GM18868 (cell line): ENCODE results near the gene MOSPD2.

ENCODE experiments used
- ATAC-seq: cut with Tn5 transposase; IDR thresholded peaks from one replicate; pipeline ENCODE4 v1.9.1; 2021; ENCODE audit warnings: mild to moderate bottlenecking, moderate library complexity; ENCODE audit not compliant: unreplicated experiment

The MOSPD2 gene

DNA sequence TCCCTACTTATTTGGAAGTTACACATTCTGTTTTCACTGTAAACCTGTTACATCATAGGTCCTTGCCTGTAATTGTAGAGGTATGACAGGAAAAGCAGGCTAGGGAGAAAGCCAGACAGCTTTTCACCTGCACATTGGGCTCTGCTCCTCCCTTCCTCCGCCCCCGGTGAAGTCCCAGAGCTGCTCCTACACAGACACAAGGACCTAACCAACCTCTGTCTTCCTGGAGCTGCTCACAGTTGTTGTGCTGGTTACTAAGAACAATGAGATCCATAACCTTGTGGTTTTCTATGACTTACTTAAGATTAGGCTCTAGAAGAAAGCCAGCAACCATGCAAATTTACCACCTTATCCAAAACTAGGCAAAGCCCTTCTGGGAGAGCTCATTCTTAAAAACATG, 40.0 kb downstream of the MOSPD2 start:
- no peak for ATAC-seq

DNA sequence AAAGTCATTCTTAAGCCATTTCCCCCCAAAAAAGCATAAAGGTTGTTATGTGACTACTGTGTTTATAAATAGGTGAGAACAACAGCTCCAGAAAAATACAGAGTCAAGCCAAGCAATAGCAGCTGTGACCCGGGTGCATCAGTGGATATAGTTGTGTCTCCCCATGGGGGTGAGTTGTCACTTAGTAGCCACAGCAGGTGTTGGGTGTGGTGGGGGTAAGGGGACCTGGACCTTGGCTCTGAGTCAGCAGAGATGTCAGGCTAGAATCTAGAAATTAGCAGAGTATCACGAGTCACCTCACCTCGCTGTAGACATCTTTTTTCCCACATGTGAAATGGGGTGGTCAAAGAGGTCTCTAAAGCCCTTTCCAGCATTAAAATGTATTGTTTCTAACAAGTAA, 42.4 kb downstream of the MOSPD2 start:
- no peak for ATAC-seq

DNA sequence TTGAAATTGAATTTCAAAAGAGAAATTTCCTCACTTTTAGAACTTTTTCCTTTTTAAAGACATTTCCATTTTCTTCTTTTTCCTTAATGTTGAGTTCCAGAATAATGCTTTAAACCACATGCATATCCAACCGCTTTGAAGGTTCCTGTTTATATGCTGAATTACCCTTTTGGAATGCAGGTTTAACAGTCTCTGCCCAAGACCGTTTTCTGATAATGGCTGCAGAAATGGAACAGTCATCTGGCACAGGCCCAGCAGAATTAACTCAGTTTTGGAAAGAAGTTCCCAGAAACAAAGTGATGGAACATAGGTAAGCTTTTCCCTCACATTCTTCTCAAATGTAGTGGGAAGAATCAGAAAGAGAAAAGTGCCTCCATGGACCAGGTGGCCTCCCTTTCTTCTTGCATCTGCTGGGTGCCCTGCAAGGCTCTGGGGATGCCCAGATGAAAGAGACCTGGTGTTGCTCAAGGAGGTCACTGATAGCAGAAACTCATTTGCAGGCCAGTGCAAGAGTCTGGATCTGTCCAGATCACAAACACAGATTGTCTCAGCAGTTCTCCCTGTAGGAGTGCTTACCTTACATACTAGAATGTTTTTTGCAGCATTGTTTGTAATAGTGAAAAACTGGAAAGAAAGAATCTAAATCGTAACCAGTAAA, 42.9 kb downstream of the MOSPD2 start:
- ATAC-seq: no peak

DNA sequence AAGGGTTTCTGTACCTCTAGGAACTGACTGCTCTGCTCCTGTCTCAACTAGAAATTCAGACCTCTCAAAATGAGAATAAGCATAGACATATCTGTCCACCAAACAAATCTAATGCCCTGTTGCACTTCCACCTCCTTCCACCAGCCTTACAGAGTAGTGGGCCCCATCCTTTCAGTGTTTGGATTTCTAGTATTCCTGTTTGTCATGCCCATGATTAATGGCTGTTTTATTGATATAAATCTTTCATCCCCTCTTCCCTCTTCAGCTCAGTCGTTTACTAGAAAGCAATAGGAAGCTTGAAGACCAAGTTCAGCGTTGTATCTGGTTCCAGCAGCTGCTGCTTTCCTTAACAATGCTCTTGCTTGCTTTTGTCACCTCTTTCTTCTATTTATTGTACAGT, 46.2 kb downstream of the MOSPD2 start:
- ATAC-seq: no peak

DNA sequence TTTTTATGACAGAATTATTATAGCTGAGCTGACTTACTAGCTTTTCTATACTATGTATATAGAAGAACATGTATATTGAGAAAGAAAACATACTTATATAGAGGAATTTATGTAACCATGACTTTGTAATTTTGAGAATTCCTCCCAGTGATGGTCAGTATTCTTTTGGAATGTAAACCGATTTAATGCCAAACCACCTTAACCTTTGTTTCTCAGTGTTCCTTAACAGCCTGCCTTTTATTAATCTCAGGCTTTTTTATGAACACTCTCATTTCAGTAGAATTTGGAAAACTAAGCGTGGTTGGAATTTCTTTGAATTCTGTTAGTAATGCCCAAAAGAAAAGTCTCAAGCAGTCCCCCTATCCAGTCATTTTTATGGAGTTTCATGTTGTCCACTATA, 47.0 kb downstream of the MOSPD2 start:
- ATAC-seq: no peak

DNA sequence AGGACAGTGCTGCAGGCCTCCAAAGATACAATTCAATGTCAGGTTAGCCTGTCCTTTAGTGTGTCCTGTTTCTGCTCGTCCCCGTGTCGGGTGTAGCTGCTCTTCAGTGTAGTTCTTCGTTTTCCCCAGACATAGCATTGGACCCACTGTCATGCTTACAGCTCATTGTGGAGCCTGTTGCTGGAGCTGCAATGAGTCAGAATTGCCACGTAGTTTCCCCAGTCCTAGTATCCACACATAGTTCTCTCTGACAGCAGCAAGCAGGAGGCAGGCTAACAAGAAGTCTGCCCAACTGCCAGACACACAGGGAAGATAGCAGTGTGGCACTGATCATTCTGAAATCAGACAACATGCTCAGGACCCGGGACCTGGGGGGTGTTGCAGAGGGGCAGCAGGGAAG, 49.2 kb downstream of the MOSPD2 start:
- ATAC-seq: no peak

DNA sequence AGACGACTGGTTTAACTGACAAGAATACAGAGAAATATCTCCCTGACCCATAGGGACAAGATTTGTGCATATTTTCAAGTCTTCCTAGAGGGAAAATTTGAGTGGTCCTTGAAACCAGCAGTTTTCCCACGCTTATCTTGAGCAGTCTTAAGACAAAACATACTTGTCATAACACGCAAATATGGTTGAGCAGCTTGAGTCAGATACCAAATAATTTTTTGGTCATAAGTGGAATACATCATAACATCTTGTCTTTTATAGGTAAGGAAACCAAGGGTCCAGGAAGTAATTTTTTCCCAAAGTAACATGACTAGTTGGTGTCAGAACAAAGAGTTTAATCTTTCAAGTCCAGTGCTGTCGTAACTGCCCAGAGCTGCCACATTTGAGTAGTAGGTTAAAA, 50.5 kb downstream of the MOSPD2 start:
- no peak for ATAC-seq

DNA sequence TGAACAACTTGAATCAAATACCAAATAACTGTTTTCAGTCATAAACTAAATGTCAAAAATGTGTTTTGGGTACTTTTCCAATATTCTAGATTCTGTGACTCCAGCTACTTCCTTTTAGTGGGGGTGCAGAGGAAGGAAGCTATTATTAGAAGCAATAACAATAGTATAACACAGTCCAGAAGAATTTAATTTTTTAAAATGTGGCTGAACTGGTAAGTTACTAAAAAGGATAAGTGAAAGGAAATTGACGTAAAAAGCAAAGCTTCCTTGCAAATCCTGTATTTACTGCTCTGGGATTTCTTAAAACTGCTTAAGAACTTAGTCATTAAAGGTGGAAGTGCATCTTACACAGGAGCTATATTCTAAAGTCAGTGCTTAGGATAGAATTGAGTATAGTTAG, 53.2 kb downstream of the MOSPD2 start:
- no peak for ATAC-seq

DNA sequence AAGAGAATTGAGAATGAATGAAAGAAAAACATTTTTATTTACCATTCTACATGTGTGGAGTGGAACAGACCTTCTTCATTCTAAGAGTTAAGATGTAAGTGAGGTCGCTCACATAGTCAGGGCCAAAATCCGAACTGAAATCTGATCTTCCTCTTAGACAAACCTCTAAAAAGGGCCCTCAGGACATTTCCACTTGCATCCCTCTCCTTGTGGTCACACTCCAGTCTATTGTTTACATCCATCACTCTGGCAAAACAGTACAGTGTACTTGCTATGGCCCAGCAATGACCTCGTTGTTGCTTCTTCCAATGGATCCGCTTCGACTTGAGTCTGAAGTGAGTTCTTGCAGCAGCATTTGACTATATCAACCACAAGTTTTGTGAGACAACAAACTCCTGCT, 54.2 kb downstream of the MOSPD2 start:
- ATAC-seq: no peak

DNA sequence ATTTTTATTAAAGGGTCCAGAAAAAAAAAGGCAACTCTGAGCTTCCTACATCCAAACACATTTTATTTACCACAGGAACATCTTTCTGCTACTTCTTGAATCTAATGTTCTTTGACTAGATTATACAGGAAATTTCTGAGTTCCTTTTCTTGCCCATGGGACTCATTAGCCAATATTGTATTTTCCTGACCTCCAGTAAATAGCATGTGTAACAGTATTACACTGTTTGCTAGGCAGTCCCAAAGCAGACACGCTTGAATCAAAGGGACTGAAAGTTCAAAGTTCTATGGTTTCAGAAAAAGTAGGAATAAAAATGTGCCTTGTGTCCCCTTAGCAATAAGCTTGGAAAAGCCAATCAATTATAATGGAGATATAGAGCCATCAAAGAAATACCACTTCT, 57.4 kb downstream of the MOSPD2 start:
- no peak for ATAC-seq

DNA sequence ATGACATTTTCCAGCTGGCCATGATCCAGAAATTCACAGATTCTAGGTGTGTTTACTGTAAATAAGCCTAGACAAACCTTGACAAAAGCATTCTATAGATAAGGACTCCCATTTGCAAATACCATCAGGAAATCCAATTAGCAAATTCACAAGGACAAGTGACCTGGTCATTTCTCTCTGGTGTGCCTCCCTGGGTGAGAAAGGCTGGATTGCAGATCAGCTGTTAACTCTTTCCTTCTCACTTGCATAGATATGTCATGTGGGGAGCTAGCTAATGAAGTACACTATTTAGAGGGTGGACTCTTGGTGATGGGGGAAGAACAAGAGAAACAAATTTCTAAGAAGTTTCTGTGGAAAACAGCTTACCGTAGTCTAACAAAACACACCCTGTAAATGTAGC, 58.9 kb downstream of the MOSPD2 start:
- ATAC-seq: no peak

DNA sequence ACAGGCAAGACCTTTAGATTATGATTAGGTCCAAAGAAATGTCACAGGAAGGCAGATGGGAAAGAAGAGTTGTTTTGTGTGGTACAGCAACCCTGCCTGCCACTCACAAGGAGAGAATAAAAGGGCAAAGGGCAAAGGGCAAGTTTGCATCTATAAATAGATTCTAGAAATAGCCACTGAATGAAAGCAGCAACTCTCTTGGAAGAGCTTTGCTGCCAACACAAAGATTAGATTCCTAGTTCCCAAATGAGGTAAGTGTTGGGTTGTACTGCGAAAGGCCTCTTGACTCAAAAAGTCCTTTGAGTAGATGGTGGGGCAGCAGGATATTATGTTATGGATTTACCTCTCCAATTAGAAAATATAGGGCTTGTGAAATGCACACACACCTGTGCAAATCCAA, 61.2 kb downstream of the MOSPD2 start:
- no peak for ATAC-seq

DNA sequence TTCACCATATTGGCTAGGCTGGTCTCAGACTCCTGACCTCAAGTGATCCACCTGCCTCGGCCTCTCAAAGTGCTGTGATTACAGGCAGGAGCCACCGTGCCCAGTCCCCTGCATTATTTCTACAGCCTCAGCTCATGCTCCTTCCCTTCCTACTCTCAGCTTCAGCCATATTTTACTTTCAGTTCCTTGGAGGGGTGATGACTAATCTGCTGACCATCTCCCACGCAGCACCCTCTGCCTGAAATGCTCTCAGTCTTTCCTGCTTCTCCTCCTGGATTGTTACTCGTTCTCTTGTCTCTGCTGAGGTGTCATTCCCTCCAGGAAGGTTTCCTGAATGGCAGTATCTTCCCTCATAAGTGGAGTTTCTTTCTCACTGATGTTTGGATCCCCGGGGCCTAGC, 63.3 kb downstream of the MOSPD2 start:
- no peak for ATAC-seq

DNA sequence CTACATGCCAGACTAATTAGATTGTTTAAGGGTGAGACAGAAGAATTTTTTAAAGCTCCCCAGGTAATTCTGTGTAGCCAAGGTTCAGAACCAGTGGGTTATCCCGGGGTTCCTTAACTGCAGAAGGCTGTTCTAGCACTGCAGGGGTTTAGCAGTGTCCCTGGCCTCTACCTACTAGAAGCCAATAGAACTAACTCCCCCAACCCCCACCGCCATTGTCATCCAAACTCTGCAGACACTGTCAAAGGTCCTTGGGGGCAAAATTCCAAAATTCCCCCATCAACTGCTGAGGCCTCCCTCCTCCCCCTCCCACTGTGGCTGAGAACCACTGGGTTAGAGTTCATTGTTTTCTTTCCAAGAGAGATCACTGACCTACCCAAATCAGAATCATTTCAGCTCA, 66.4 kb downstream of the MOSPD2 start:
- ATAC-seq: no peak

DNA sequence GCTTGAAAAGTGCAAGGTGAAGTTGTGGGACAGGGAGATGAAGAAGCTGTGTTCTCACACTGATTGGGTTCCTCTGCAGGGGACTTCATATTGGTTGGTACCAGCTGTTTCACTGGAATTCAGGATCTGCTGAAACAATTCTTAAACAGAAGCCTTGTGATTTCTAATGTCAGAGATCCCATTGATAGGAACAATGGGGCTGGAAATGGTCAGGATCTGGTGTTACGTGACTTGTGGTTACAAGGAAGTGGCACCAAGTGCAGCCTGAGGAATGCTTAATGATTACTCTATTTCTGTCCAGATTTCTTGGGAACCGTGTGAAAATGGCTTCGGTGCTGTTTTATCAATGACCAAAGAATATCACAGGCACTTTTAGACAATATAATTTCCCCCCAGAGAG, 68.1 kb downstream of the MOSPD2 start:
- ATAC-seq: no peak

DNA sequence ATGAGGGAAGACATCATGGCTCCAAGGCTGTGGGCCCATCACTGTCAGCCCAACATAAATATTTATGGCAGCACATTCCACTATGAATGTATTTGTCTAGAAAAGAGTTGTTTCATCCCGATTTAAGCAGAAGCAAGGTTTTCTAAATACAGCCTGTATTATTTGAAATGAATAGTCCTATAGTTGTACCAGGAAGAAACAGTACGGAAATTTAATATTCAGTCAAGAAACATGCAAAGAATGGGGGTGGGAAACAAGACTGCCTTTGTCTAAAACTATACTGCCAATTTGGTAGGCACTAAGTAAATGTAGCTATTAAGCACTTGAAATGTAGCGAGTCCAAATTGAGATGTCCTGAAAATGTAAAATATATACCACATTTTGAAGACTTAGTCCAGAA, 69.1 kb downstream of the MOSPD2 start:
- no peak for ATAC-seq

DNA sequence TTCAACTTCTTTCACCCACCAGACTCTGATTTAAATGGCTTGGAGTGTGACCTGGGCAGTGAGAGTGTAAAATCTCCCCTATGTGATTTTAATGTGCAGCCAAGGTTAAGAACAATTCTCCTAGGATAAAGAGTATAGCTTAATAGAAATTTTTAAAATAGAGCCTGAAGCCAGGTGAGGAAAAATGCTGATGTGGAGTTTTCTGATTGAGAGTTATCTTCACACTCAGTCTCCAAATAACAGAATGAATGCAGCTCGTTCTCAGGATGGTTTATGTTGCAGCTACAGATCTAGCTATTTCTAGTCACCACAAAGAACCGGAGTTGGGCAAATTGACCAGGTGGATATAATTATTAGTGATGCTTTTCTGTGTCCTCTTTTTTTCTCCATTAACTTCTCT, 70.7 kb downstream of the MOSPD2 start:
- ATAC-seq: no peak

DNA sequence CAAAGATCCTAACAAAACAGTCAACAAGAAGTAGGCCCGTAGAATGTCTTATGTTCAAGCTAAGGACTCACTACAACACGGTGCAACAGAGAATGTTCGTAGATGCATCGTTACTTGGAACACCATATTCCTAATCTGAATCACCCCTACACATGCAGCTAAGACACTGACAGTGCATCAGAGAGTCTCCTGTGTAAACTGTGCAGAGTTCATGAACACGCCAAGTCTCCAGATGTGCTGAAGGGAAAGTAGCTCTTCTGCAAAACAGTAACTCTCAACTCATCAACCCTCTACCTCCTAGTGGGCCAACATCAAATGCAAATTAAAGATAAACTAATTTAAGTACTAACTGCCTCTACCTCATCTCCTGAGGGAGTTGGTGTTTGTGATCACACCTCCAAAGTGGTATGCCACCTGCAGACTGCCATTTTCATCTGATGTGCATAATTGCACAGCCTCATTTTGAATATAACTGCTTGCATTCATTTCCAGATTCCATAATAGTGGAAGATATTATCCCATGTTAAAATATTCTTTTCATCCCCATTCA, 73.5 kb downstream of the MOSPD2 start:
- ATAC-seq: no peak

DNA sequence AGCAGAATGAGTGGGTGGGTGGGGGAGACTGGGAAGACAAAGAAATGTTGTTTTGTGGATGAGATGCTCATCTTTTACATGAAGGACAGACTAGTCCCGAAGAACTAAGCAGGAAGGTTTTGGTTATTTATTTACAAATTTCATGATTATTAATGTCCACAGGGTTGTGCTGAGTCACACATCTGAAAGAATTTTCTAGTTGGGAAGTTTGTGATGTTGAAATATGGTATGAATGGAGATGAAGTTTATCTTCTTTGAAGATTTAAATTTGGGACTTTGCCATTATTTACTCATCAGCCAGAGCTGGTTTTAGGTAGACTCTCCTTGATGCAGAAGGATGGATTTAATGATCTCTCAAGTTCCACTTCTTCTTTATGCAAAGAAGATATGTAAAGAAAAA, 75.5 kb downstream of the MOSPD2 start:
- ATAC-seq: no peak

DNA sequence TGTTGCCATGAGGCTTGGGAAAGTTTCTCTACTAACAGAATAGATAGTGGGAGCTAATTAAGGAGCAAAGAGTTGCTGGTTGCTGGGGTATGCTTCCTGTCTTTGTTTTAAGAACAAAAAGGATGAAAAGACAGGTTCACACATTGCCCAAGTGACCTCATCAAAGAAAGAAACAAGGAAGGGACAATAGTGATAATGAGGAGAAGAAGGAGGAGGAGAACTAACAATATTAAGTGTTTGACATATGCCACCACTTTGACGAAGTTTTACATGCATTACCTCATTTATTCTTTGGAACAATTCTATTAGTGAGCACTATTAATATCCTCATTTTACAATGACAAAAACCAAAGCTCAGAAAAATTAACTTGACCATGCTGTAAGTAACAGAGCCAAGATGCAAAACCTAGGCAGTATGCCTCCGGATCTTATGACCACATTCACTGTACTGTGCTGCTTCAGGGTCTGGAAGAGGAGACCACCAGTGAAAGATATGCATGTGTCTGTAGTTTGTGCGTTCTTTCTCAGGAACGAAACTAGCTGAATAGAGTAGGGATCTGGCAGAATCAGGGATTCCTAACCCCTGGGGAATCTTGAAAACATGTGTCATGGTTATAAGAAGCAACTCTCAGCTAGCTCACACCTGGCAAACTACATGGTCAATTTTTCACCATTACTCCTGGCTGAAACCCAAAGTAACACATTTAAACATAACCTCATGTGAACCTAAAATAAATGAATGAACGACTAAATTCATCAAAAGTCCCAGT, 83.8 kb downstream of the MOSPD2 start:
- no peak for ATAC-seq

DNA sequence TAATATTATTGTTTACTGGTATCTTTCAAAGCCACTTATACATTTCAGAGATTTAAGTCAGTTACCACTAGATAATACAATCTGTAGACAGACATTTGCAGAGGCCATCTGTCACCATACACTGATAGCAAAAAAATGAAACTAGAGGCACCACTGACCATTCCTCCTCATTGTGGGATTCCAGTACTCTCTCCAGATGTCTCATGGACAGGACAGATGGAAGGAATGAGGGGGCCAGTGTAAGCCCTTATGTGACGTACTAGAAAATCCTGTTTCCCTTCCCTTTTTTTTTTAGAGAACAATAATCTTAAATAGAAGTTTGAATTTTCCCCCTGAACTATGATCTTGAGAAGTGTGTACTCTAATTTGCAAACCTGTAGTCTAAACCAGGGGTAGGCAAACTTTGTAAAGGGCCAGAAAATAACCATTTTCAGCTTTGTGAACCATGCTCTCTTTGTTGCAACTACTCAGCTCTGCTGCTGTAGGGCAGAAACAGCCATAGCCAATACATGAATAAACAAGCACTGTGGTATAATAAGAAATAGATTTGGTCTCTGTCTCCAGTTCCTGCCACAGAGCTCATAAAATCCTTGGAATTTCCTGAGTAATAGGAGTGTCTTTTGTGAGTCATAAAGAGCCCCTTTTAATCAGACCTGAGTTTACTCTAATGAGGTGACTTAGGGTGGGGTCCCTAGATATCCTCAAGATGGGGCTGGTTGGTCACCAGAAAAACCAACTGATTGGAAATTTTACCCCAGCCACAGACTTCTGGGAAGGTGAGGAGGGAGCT, 90.4 kb downstream of the MOSPD2 start:
- ATAC-seq: no peak

DNA sequence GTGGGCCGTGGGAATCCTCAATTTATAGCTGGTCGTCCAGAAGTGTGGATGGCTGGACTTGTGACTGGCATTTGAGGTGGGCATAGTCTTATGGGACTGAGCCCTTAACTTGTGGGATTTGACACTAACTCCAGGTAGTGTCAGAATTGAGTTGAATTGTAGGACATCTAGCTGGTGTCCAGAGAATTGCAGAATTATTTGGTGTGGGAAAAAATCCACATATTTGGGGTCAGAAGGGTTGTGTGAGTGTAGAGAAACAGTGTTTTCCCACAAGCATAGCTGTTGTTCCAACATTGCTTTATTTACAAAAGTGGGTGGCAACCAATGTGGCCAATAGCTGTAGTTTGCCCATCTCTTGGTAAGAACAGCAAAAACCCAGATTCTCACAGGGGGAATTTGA, 91.3 kb downstream of the MOSPD2 start:
- ATAC-seq: no peak
